Type B pancreatic cell (in vitro differentiated cells): ENCODE measurements around the gene MRPL24. TPM values are rescaled to one million over a fixed set of nuclear protein-coding genes. Genes with fewer than 3 reads are reported as not detected.

ENCODE experiments used
- DNase-seq: peaks from one replicate; pipeline ENCODE4 v3.0.0; 2021; ENCODE audit warnings: mixed read lengths; ENCODE audit not compliant: unreplicated experiment; ENCODE audit errors: extremely low spot score
- H3K27ac Mint-ChIP-seq: 2 replicates; pipeline ENCODE4 v1.8.0; 2021; ENCODE audit warnings: mild to moderate bottlenecking, mixed read lengths
- H3K27me3 Mint-ChIP-seq: 2 replicates; pipeline ENCODE4 v1.8.0; 2021; ENCODE audit warnings: mixed read lengths
- H3K36me3 Mint-ChIP-seq: 2 replicates; pipeline ENCODE4 v1.8.0; 2021; ENCODE audit warnings: mixed read lengths
- H3K4me1 Mint-ChIP-seq: one replicate; pipeline ENCODE4 v1.8.0; 2021; ENCODE audit warnings: mixed read lengths; ENCODE audit not compliant: unreplicated experiment
- H3K4me3 Mint-ChIP-seq: 2 replicates; pipeline ENCODE4 v1.8.0; 2021; ENCODE audit warnings: mild to moderate bottlenecking, mixed read lengths
- H3K9me3 Mint-ChIP-seq: 2 replicates; pipeline ENCODE4 v1.8.0; 2021; ENCODE audit warnings: mixed read lengths
- total RNA-seq: library from RNA; stranded (reverse); gene quantifications from 2 replicates; pipeline ENCODE4 v1.2.1, GENCODE V29; 2021; ENCODE audit warnings: low replicate concordance
- TF ChIP-seq, protein P1 (sequence below): fragments of 200-600 bp; sonication (generic); conservative IDR thresholded peaks from 2 replicates; pipeline ENCODE4 v1.5.0; 2021; ENCODE audit warnings: antibody characterized with exemption, mild to moderate bottlenecking

The MRPL24 gene
- total RNA-seq, 1 donor from 2014 or later: 58.6 TPM

DNA sequence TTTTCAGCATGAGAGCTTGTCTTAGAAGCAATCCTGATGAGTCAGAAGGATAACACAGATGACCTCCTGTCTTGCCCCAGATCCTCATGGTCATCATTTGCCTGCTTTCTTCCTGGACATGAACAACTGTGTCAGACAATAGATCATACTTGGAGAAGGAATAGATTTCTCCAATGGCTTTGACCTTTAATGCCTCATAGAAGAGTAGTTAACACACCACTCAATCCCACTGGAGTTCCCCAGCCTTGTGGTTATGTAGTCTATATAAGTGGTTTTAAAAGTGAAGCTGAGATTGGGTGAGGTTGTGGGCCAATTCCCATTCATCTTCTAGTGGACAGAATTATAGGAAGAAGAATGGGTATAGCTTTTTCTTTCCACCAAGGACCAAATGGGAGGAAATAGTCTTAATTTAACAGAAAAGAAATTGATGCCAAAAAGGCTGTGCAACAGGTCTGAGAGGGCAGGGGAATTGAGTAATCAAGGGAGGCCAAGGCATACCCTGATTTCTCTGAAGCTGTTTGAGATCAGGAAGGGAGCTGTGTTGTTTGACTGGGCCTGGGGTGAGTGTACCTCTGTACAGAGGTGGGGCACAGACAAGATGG lies 40.8 kb upstream of the MRPL24 start:
- no peak overlapping the region for H3K27ac Mint-ChIP-seq
- no peaks in the 10 kb centered on the region for H3K9me3 Mint-ChIP-seq
- TF ChIP-seq, protein P1, sequence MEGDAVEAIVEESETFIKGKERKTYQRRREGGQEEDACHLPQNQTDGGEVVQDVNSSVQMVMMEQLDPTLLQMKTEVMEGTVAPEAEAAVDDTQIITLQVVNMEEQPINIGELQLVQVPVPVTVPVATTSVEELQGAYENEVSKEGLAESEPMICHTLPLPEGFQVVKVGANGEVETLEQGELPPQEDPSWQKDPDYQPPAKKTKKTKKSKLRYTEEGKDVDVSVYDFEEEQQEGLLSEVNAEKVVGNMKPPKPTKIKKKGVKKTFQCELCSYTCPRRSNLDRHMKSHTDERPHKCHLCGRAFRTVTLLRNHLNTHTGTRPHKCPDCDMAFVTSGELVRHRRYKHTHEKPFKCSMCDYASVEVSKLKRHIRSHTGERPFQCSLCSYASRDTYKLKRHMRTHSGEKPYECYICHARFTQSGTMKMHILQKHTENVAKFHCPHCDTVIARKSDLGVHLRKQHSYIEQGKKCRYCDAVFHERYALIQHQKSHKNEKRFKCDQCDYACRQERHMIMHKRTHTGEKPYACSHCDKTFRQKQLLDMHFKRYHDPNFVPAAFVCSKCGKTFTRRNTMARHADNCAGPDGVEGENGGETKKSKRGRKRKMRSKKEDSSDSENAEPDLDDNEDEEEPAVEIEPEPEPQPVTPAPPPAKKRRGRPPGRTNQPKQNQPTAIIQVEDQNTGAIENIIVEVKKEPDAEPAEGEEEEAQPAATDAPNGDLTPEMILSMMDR: no peak
- no peak for DNase-seq
- no peaks in the 10 kb centered on the region for H3K27me3 Mint-ChIP-seq
- H3K4me1 Mint-ChIP-seq: peaks cover 16% of the 10 kb centered on the region
- peaks cover 24% of the 10 kb centered on the region for H3K36me3 Mint-ChIP-seq
- no peak overlapping the region for H3K4me3 Mint-ChIP-seq

DNA sequence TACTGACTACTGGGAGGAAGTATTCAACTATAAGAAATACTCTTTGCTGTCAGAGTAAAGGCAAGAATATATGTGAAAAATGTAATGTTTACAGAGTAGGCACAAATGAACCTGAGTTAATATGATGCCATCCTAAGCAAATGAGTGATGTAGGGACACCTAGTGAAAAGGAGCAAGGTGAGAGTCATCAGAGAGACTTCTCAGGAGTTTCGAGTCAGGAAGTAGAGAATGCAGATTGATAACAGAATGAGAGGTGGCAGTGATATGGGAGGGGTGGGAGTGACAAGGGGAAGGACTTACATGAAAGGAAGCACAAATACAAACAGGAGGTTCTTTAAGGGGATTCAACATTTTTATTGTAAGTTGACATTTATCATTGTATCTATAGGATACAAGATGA lies 36.7 kb upstream of the MRPL24 start:
- Mint-ChIP-seq H3K4me3 (no peak overlapping the region), H3K27ac (peak overlapping the region; percentile 35), H3K4me1 (peaks cover 36% of the 10 kb centered on the region), H3K27me3 (no peaks in the 10 kb centered on the region), H3K9me3 (peaks cover 3% of the 10 kb centered on the region), H3K36me3 (peaks cover 22% of the 10 kb centered on the region)
- TF ChIP-seq, protein P1: no peak
- no peak for DNase-seq

DNA sequence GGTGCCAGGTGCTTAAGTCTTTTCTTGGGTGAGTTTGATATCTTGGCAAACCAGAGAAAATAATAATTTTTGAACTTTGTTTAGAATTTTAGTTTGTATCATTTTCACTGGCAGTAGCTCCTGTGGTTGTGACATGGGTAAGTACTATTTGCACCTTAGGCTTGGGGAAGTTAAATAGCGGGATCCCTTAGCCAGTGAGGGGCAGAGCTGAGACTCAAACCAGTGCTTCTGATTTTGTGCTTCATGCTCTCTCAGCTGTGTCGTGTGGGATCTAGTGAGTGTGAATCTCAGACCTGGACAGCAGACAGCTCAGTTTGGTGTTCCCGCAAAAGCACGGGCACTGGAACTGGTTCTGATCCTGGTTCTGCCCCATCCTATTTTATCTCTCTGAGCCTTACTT lies 36.1 kb upstream of the MRPL24 start:
- DNase-seq: no peak
- peaks cover 3% of the 10 kb centered on the region for H3K9me3 Mint-ChIP-seq
- peaks cover 18% of the 10 kb centered on the region for H3K36me3 Mint-ChIP-seq
- no peak overlapping the region for H3K27ac Mint-ChIP-seq
- no peaks in the 10 kb centered on the region for H3K27me3 Mint-ChIP-seq
- H3K4me1 Mint-ChIP-seq: peaks cover 40% of the 10 kb centered on the region
- no peak overlapping the region for H3K4me3 Mint-ChIP-seq
- TF ChIP-seq, protein P1: no peak

DNA sequence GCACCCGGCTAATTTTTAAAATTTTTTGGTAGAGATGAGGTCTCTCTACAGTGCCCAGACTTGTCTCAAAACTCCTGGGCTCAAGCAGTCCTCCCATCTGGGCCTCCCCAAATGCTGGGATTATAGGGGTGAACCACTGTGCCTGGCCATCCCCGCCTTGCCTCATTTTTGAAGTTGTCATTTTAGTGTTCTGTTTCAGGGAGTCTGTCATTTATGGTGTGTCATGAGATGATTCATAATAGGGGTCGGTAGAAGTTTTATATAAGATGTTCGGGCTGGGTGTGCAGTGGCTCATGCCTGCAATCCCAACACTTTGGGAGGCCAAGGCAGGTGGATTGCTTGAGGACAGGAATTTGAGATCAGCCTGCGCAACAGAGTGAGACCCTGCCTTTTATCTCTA lies 34.9 kb upstream of the MRPL24 start:
- Mint-ChIP-seq H3K4me1 (peaks cover 42% of the 10 kb centered on the region), H3K27me3 (no peaks in the 10 kb centered on the region), H3K36me3 (peaks cover 14% of the 10 kb centered on the region), H3K27ac (no peak overlapping the region), H3K9me3 (peaks cover 3% of the 10 kb centered on the region), H3K4me3 (peak overlapping the region; percentile 13)
- TF ChIP-seq, protein P1: no peak
- DNase-seq: no peak

DNA sequence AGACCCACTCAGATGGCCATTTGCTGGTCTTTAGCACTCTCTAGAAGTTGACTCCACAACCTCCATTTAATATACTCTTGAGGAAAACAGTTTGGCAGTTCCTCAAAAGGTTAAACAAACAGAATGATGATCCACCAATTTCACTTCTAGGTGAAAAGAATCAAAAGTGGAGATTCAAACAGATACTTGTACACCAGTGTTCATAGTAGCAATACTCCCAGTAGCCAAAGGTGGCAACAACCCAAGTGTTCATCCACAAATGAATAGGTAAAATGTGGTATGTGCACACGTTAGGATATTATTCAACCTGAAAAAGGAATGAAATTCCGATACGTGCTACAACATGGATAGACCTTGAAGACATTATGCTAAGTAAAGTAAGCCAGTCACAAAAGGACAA lies 32.7 kb upstream of the MRPL24 start:
- Mint-ChIP-seq H3K27me3 (no peaks in the 10 kb centered on the region), H3K4me3 (peak overlapping the region; percentile 24), H3K27ac (peak overlapping the region; percentile 70), H3K4me1 (peaks cover 56% of the 10 kb centered on the region), H3K36me3 (peaks cover 26% of the 10 kb centered on the region), H3K9me3 (peaks cover 3% of the 10 kb centered on the region)
- no peak for DNase-seq
- TF ChIP-seq, protein P1: peak; percentile 53
